GM13977 (cell line): Measurements from ENCODE around the gene LARP4.
"Not testable (repeated sequence)": the region's sequence is repeated elsewhere in the genome, so short reads cannot be mapped to it uniquely, and the experiment has no call there.

Experiments
- DNase-seq: peaks from one replicate; pipeline ENCODE4 v3.0.0; 2012; ENCODE audit warnings: low spot score
- CTCF ChIP-seq: IDR thresholded peaks from 2 replicates; pipeline ENCODE4 v1.5.1; 2012; ENCODE audit warnings: mild to moderate bottlenecking, control low read depth; ENCODE audit not compliant: insufficient read depth; ENCODE audit errors: extremely low read depth, missing control alignments
- in situ Hi-C: fragments of 300-500 bp; cut with MboI; formaldehyde crosslinking; loops from one replicate; pipeline ENCODE4 v1.12.0; 2022; ENCODE audit warnings: low sequenced_read_pairs, low pct_unique_long_range_greater_than_20kb, mixed read lengths, inconsistent platforms; ENCODE audit not compliant: unreplicated experiment

LARP4 gene

GRCh38 chr12:50415899-50416479 lies 15.3 kb downstream of the LARP4 start:
- TF ChIP-seq CTCF: no peak
- in situ Hi-C loops: no loop called here
- no peak for DNase-seq

DNA sequence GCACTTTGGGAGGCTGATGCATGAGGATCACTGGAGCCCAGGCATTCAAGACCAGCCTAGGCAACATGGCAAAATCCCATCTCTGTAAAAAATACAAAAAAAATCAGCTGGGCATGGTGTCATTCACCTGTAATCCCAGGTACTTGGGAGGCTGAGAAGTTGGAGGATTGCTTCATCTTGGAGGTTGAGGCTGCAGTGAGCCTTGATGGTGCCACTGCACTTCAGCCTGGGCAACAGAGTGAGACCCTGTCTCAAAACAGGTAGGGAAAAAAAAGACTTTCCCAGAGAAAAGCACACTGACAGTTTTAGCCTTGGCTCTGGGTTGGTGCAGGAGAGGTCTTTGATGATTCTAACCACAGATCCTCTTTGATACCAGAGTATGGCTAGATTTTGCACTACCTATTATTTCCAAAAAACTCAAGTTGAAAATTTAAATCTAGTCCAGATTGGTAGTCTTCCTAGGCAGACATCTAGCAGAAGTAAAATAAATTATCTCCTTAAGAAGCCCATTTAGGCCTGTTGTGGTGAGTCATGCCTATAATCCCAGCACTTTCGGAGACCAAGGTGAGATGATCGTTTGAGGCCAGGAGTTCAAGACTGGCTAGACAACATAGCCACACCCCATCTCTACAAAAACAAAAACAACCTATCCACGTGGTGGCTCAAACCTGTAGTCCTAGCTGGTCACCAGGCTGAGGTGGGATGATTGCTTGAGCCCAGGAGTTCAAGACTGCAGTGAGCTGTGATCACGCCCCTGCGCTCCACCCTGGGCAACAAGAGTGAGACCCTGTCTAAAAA lies 18.6 kb downstream of the LARP4 start:
- no peak for TF ChIP-seq CTCF
- DNase-seq: no peak
- in situ Hi-C loops: no loop called here

- DNase-seq, in situ Hi-C loops: not testable (repeated sequence)
Observed at GRCh38 chr12:50422855-50423254, 22.2 kb downstream of the LARP4 start.

DNA sequence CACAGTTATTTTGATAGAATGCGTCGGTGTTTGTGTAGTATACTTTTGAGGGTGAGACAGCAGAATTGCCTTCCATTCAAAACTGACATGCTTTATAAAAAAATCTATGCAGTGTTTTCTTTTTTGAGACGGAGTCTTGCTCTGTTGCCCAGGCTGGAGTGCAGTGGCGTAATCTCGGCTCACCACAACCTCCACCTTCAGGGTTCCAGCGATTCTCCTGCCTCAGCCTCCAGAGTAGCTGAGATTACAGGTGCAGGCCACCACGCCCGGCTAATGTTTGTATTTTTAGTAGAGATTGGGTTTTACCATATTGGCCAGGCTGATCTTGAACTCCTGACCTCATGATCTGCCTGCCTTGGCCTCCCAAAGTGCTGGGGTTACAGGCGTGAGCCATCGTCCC lies 22.7 kb downstream of the LARP4 start:
- in situ Hi-C loops, DNase-seq: not testable (repeated sequence)

GRCh38 chr12:50425589-50426258 lies 25.0 kb downstream of the LARP4 start:
- no peak for DNase-seq
- in situ Hi-C loops: no loop called here
- no peak for TF ChIP-seq CTCF

DNA sequence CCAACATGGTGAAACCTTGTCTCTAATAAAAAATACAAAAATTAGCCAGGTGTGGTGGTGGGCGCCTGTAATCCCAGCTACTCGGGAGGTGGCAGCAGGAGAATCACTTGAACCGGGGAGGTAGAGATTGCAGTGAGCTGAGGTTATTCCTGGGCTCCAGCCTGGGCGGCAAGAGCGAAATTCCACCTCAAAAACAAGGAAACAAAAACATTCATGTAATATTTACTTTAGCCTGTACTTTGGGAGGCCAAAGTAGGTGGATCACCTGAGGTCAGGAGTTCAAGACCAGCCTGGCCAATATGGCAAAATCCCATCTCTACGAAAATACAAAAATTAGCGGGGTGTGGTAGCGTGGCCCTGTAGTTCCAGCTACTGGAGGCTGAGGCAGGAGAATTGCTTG lies 31.0 kb downstream of the LARP4 start:
- in situ Hi-C loops, DNase-seq: not testable (repeated sequence)

DNA sequence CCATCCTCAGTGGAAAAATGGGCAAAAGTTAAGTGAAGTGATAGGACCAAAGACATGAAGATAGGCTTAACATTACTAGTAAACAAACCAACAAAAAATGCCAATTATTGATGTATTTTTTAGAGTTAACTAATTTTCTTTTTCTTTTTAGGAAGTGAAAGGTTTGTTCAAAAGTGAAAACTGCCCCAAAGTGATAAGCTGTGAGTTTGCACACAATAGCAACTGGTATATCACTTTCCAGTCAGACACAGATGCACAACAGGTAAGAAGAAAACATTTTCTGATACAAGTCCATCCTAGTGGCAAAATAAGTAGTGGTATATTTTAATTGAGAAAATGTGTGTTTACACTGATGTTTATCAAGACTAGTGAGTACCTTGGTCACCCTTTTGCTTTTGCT lies 39.6 kb downstream of the LARP4 start:
- no peak for TF ChIP-seq CTCF
- peak; percentile 14 for DNase-seq
- in situ Hi-C loops: no loop called here

- no peak for TF ChIP-seq CTCF
- in situ Hi-C loops: no loop called here
- DNase-seq: no peak
Observed at GRCh38 chr12:50441763-50442162, 41.1 kb downstream of the LARP4 start.
